HCT116 (cell line): ENCODE results near the gene PRKCZ. TPM values are rescaled to one million over a fixed set of nuclear protein-coding genes. Genes with fewer than 3 reads are reported as not detected.

ENCODE experiments used
- ATAC-seq: fragments of 200-7000 bp; cut with Tn5 transposase; 2 replicates; pipeline ENCODE4 v1.9.1; 2020; ENCODE audit warnings: mild to moderate bottlenecking, moderate library complexity
- BruUV-seq: library from RNA; stranded (reverse); fragments of 400-500 nt; replicated peaks from 2 replicates; lab custom pipeline; 2021; lab: Mats Ljungman, UMichigan
- CTCF ChIA-PET: fragments of 300-600 bp; sonication (Branson Sonifier 250); formaldehyde crosslinking; loops from one replicate; lab custom pipeline; 2021; ENCODE audit warnings: antibody characterized with exemption; lab: Charles Lee
- POLR2A ChIA-PET: fragments of 300-600, 350-600 bp; sonication (Branson Sonifier 250); formaldehyde crosslinking; loops from one replicate; lab custom pipeline; 2021; ENCODE audit warnings: antibody characterized with exemption; lab: Charles Lee
- RAD21 ChIA-PET, 2 experiments: fragments of 300-600 bp; sonication (Branson Sonifier 250); formaldehyde crosslinking; loops; one replicate each; lab custom pipeline; 2023; ENCODE audit warnings: low total read pairs in 2 of 2; ENCODE audit not compliant: uncharacterized antibody in 2 of 2, unreplicated experiment in 2 of 2, low non-redundant PET in 1 of 2; lab: Charles Lee
- DNase-seq: peaks from one replicate; pipeline ENCODE4 v3.0.0-alpha.2; 2010; ENCODE audit warnings: low read depth, low spot score
- H2AFZ ChIP-seq: fragments of 200-600 bp; shearing (Covaris generic), sonication (generic); 2 replicates; pipeline ENCODE4 v1.6.1; 2017; ENCODE audit warnings: low read depth, mixed run types, mixed read lengths, antibody characterized with exemption, low read length; ENCODE audit not compliant: poor library complexity, severe bottlenecking
- H3K27ac ChIP-seq: 2 replicates; pipeline ENCODE4 v1.5.1; 2012; ENCODE audit warnings: low read depth, low read length
- H3K27me3 ChIP-seq: fragments of 200-600 bp; sonication (generic); 2 replicates; pipeline ENCODE4 v1.6.1; 2016; ENCODE audit warnings: mixed run types, low read length, mixed read lengths; ENCODE audit not compliant: insufficient read depth
- H3K36me3 ChIP-seq, 2 experiments: fragments of 200-500 bp in 1 of 2; fragments of 200-600 bp in 1 of 2; sonication (Bioruptor generic) in 1 of 2; sonication (generic) in 1 of 2; 2 replicates each; pipeline versions ENCODE4 v1.5.1 to v1.6.1; 2014 to 2016; ENCODE audit warnings: low read length in 2 of 2, inconsistent platforms in 1 of 2, mixed read lengths in 1 of 2, mixed run types in 1 of 2; ENCODE audit not compliant: insufficient read depth in 2 of 2, control insufficient read depth in 1 of 2
- H3K4me1 ChIP-seq, 2 experiments: fragments of 200-600 bp in 1 of 2; sonication (generic) in 1 of 2; 2 replicates each; pipeline versions ENCODE4 v1.5.1 to v1.6.1; 2012 to 2017; ENCODE audit warnings: low read length in 2 of 2, inconsistent platforms in 1 of 2, mild to moderate bottlenecking in 1 of 2, mixed read lengths in 1 of 2, mixed run types in 1 of 2, moderate library complexity in 1 of 2; ENCODE audit not compliant: insufficient read depth in 2 of 2, control insufficient read depth in 1 of 2
- H3K4me2 ChIP-seq: fragments of 200-600 bp; sonication (generic); 2 replicates; pipeline ENCODE4 v1.6.1; 2017; ENCODE audit warnings: mixed run types, low read length, mixed read lengths
- H3K4me3 ChIP-seq, 2 experiments: fragments of 200-600 bp in 1 of 2; sonication (generic) in 1 of 2; replicated peaks in 1 of 2; 2 replicates each; pipeline ENCODE4 v1.5.1; 2011 to 2016; ENCODE audit warnings: low read length in 2 of 2, control low read depth in 1 of 2, low read depth in 1 of 2, mild to moderate bottlenecking in 1 of 2, mixed read lengths in 1 of 2, mixed run types in 1 of 2
- H3K79me2 ChIP-seq: fragments of 200-600 bp; sonication (generic); 2 replicates; pipeline ENCODE4 v1.6.1; 2017; ENCODE audit warnings: mild to moderate bottlenecking, mixed run types, low read length, moderate library complexity, mixed read lengths; ENCODE audit not compliant: insufficient read depth
- H3K9ac ChIP-seq: fragments of 200-600 bp; sonication (generic); 2 replicates; pipeline ENCODE4 v1.6.1; 2016; ENCODE audit warnings: low read length, mixed read lengths
- H3K9me2 ChIP-seq: fragments of 200-600 bp; sonication (generic), shearing (Covaris generic); 2 replicates; pipeline ENCODE4 v1.6.1; 2017; ENCODE audit warnings: mixed run types, mild to moderate bottlenecking, moderate library complexity; ENCODE audit not compliant: insufficient read depth
- H3K9me3 ChIP-seq, 2 experiments: fragments of 200-500 bp in 1 of 2; fragments of 200-600 bp in 1 of 2; sonication (Bioruptor generic) in 1 of 2; sonication (generic) in 1 of 2; 2 replicates each; pipeline ENCODE4 v1.6.1; 2014 to 2017; ENCODE audit warnings: low read length in 2 of 2, mixed read lengths in 2 of 2, inconsistent platforms in 1 of 2, low read depth in 1 of 2, mild to moderate bottlenecking in 1 of 2, mixed run types in 1 of 2, moderate library complexity in 1 of 2; ENCODE audit not compliant: control insufficient read depth in 1 of 2, insufficient read depth in 1 of 2
- H4K20me1 ChIP-seq: fragments of 200-600 bp; sonication (generic), shearing (Covaris generic); 2 replicates; pipeline ENCODE4 v1.6.1; 2017; ENCODE audit warnings: mixed run types, mild to moderate bottlenecking, moderate library complexity; ENCODE audit not compliant: insufficient read depth
- CBX3 ChIP-seq: IDR thresholded peaks from 2 replicates; pipeline ENCODE4 v1.6.1; 2012; ENCODE audit warnings: low read depth
- CTCF ChIP-seq, 3 experiments: fragments of 200-600 bp in 1 of 3; sonication (generic) in 1 of 3; IDR thresholded peaks in 2 of 3; conservative IDR thresholded peaks in 1 of 3; 2 replicates each; pipeline ENCODE4 v1.5.1; 2012 to 2017; ENCODE audit warnings: low read depth in 2 of 3, low read length in 2 of 3, antibody characterized with exemption in 1 of 3, borderline replicate concordance in 1 of 3, control low read depth in 1 of 3, mild to moderate bottlenecking in 1 of 3, mixed read lengths in 1 of 3, mixed run types in 1 of 3, moderate library complexity in 1 of 3; ENCODE audit not compliant: insufficient read depth in 1 of 3
- EGR1 ChIP-seq: IDR thresholded peaks from 2 replicates; pipeline ENCODE4 v1.6.1; 2012; ENCODE audit warnings: low read depth
- EZH2 ChIP-seq: fragments of 200-600 bp; sonication (generic); IDR thresholded peaks from 2 replicates; pipeline ENCODE4 v1.6.1; 2017; ENCODE audit warnings: antibody characterized with exemption, mixed run types
- EZH2phosphoT487 ChIP-seq: fragments of 200-600 bp; IDR thresholded peaks from 2 replicates; pipeline ENCODE4 v1.6.1; 2018; ENCODE audit warnings: antibody characterized with exemption, borderline replicate concordance
- JUND ChIP-seq: IDR thresholded peaks from 2 replicates; pipeline ENCODE4 v1.6.1; 2012
- MAX ChIP-seq: IDR thresholded peaks from 2 replicates; pipeline ENCODE4 v1.6.1; 2012
- POLR2AphosphoS5 ChIP-seq: IDR thresholded peaks from 2 replicates; pipeline ENCODE4 v1.6.1; 2011; ENCODE audit warnings: mild to moderate bottlenecking, low read depth, low read length, moderate library complexity
- RAD21 ChIP-seq: IDR thresholded peaks from 2 replicates; pipeline ENCODE4 v1.6.1; 2012; ENCODE audit warnings: low read depth, mild to moderate bottlenecking
- SRF ChIP-seq: IDR thresholded peaks from 2 replicates; pipeline ENCODE4 v1.6.1; 2012; ENCODE audit warnings: low read depth
- YY1 ChIP-seq: IDR thresholded peaks from 2 replicates; pipeline ENCODE4 v1.6.1; 2011; ENCODE audit warnings: low read length, low read depth, moderate library complexity, mild to moderate bottlenecking; ENCODE audit not compliant: insufficient replicate concordance; ENCODE audit errors: extremely low read depth
- ZBTB33 ChIP-seq: IDR thresholded peaks from 2 replicates; pipeline ENCODE4 v1.6.1; 2011; ENCODE audit warnings: mild to moderate bottlenecking, low read length, moderate library complexity; ENCODE audit not compliant: insufficient replicate concordance; ENCODE audit errors: extremely low read depth
- ZFX ChIP-seq: fragments of 450-650 bp; IDR thresholded peaks from 2 replicates; pipeline ENCODE4 v1.6.1; 2017
- ZNF274 ChIP-seq: fragments of 200-500 bp; sonication (Bioruptor generic); IDR thresholded peaks from 2 replicates; pipeline ENCODE4 v1.6.1; 2014; ENCODE audit warnings: mild to moderate bottlenecking, low read depth, low read length, inconsistent platforms
- intact Hi-C: fragments of 100-400 bp; cut with micrococcal nuclease; formaldehyde crosslinking; loops from 2 replicates; pipeline ENCODE4 v1.10.0; 2022
- total RNA-seq: library from RNA; stranded (reverse); gene quantifications from one replicate; pipeline ENCODE4 v1.2.1, GENCODE V29; 2021; ENCODE audit not compliant: unreplicated experiment

Gene PRKCZ
- total RNA-seq, 1 experiment from 2014 or later = 46.8 TPM

- no peak for ATAC-seq
- Histone ChIP-seq H3K9me3 (no peaks in the 10 kb centered on the region), H3K79me2 (no peaks in the 10 kb centered on the region), H3K27me3 (no peaks in the 10 kb centered on the region), H3K9ac (no peak overlapping the region), H3K36me3 (no peaks in the 10 kb centered on the region; a peak in 1 of 4 replicates), H2AFZ (no peak overlapping the region), H4K20me1 (no peaks in the 10 kb centered on the region), H3K27ac (no peak overlapping the region), H3K4me2 (no peak overlapping the region), H3K4me3 (no peak overlapping the region), H3K4me1 (no peaks in the 10 kb centered on the region), H3K9me2 (no peaks in the 10 kb centered on the region)
- no peak for DNase-seq
- no peak for TF ChIP-seq POLR2AphosphoS5
- TF ChIP-seq ZNF274 = no peak
- no peak for TF ChIP-seq EGR1
- TF ChIP-seq ZFX = no peak
- no peak for TF ChIP-seq SRF
- no peak for TF ChIP-seq MAX
- TF ChIP-seq EZH2phosphoT487 = no peak
- TF ChIP-seq ZBTB33 = no peak
- TF ChIP-seq CBX3 = no peak
- TF ChIP-seq CTCF (IDR thresholded peaks at IDR 0.05 in 2 of 3, conservative IDR thresholded peaks at IDR 0.05 in 1 of 3; ENCODE audit: borderline replicate concordance in 1 of 3, insufficient read depth in 1 of 3, low read depth in 2 of 3, low read length in 2 of 3) = no peak
- TF ChIP-seq RAD21 = no peak
- no peak for TF ChIP-seq YY1
- TF ChIP-seq JUND = no peak
- TF ChIP-seq EZH2 = no peak
- ChIA-PET RAD21 (no interaction called here), POLR2A (no interaction called here), CTCF (no interaction called here)
- intact Hi-C loops = no loop called here
- BruUV-seq = no TSS peak
These were observed 62.1 kb downstream of the PRKCZ start for GRCh38 chr1:2112280-2112701.
